H9 (cell line): ENCODE measurements around the gene CLDND1. TPM values are rescaled to one million over a fixed set of nuclear protein-coding genes. Genes with fewer than 3 reads are reported as not detected.

Source experiments
- DNase-seq: peaks from one replicate; pipeline ENCODE4 v3.0.0-alpha.2; 2017
- H2AFZ ChIP-seq: one replicate; pipeline ENCODE4 v1.6.1; 2013; ENCODE audit warnings: mild to moderate bottlenecking, low read length, control low read depth, moderate library complexity
- H2AK5ac ChIP-seq: 2 replicates; pipeline ENCODE4 v1.6.1; 2013; ENCODE audit warnings: low read length, control low read depth, mixed read lengths; ENCODE audit not compliant: insufficient read length
- H2BK120ac ChIP-seq: one replicate; pipeline ENCODE4 v1.6.1; 2013; ENCODE audit warnings: low read depth, mild to moderate bottlenecking, low read length, control low read depth, inconsistent platforms; ENCODE audit not compliant: poor library complexity, severe bottlenecking
- H2BK12ac ChIP-seq: 2 replicates; pipeline ENCODE4 v1.6.1; 2013; ENCODE audit warnings: low read length, control low read depth, mixed read lengths, low read depth; ENCODE audit not compliant: insufficient read length
- H2BK15ac ChIP-seq: 2 replicates; pipeline ENCODE4 v1.6.1; 2013; ENCODE audit warnings: low read depth, low read length, control low read depth
- H2BK20ac ChIP-seq: one replicate; pipeline ENCODE4 v1.6.1; 2013; ENCODE audit warnings: low read depth, mild to moderate bottlenecking, low read length, control low read depth, inconsistent platforms; ENCODE audit not compliant: poor library complexity, severe bottlenecking
- H2BK5ac ChIP-seq: 2 replicates; pipeline ENCODE4 v1.6.1; 2013; ENCODE audit warnings: low read length, control low read depth, mixed read lengths; ENCODE audit not compliant: insufficient read length
- H3K14ac ChIP-seq: 2 replicates; pipeline ENCODE4 v1.6.1; 2013; ENCODE audit warnings: low read length, control low read depth; ENCODE audit not compliant: insufficient read depth
- H3K18ac ChIP-seq: 2 replicates; pipeline ENCODE4 v1.6.1; 2013; ENCODE audit warnings: low read depth, mild to moderate bottlenecking, mixed read lengths, low read length, control low read depth; ENCODE audit not compliant: insufficient read length
- H3K23ac ChIP-seq: 2 replicates; pipeline ENCODE4 v1.6.1; 2013; ENCODE audit warnings: low read length, control low read depth, mixed read lengths, low read depth; ENCODE audit not compliant: insufficient read length
- H3K23me2 ChIP-seq: 2 replicates; pipeline ENCODE4 v1.6.1; 2013; ENCODE audit warnings: low read depth, mild to moderate bottlenecking, mixed read lengths, low read length, control low read depth; ENCODE audit not compliant: insufficient read length, poor library complexity, severe bottlenecking
- H3K27ac ChIP-seq: 2 replicates; pipeline ENCODE4 v1.5.1; 2013; ENCODE audit warnings: low read length, control low read depth, mixed read lengths, low read depth; ENCODE audit not compliant: insufficient read length
- H3K27me3 ChIP-seq: 2 replicates; pipeline ENCODE4 v1.6.1; 2013; ENCODE audit warnings: low read length, control low read depth, inconsistent platforms; ENCODE audit not compliant: insufficient read depth
- H3K4ac ChIP-seq: 2 replicates; pipeline ENCODE4 v1.6.1; 2013; ENCODE audit warnings: low read depth, mild to moderate bottlenecking, control low read depth, inconsistent platforms, low read length, moderate library complexity
- H3K4me1 ChIP-seq: 2 replicates; pipeline ENCODE4 v1.6.1; 2013; ENCODE audit warnings: low read length, control low read depth, inconsistent platforms; ENCODE audit not compliant: insufficient read depth
- H3K4me2 ChIP-seq: 2 replicates; pipeline ENCODE4 v1.6.1; 2013; ENCODE audit warnings: low read length, control low read depth, mixed read lengths; ENCODE audit not compliant: insufficient read length, insufficient read depth
- H3K56ac ChIP-seq: 2 replicates; pipeline ENCODE4 v1.6.1; 2013; ENCODE audit warnings: low read depth, mild to moderate bottlenecking, mixed read lengths, low read length, control low read depth; ENCODE audit not compliant: insufficient read length
- H3K79me1 ChIP-seq: 2 replicates; pipeline ENCODE4 v1.6.1; 2013; ENCODE audit warnings: low read depth, mild to moderate bottlenecking, moderate library complexity, low read length, control low read depth, inconsistent platforms; ENCODE audit not compliant: insufficient read depth, poor library complexity, severe bottlenecking
- H3K79me2 ChIP-seq: 2 replicates; pipeline ENCODE4 v1.6.1; 2013; ENCODE audit warnings: low read length, control low read depth, inconsistent platforms; ENCODE audit not compliant: insufficient read depth
- H3K9ac ChIP-seq: 2 replicates; pipeline ENCODE4 v1.6.1; 2013; ENCODE audit warnings: low read length, control low read depth, mixed read lengths; ENCODE audit not compliant: insufficient read length; ENCODE audit errors: extremely low read depth
- H3K9me3 ChIP-seq: one replicate; pipeline ENCODE4 v1.6.1; 2013; ENCODE audit warnings: low read depth, low read length, inconsistent platforms; ENCODE audit not compliant: control insufficient read depth
- H3T11ph ChIP-seq: one replicate; pipeline ENCODE4 v1.6.1; 2013; ENCODE audit warnings: mild to moderate bottlenecking, low read length, control low read depth, inconsistent platforms
- H4K20me1 ChIP-seq: one replicate; pipeline ENCODE4 v1.6.1; 2013; ENCODE audit not compliant: control insufficient read depth, insufficient read length, insufficient read depth
- H4K5ac ChIP-seq: 2 replicates; pipeline ENCODE4 v1.6.1; 2013; ENCODE audit warnings: low read depth, mild to moderate bottlenecking, mixed read lengths, low read length, control low read depth; ENCODE audit not compliant: insufficient read length
- H4K8ac ChIP-seq: replicated peaks from 2 replicates; pipeline ENCODE4 v1.6.1; 2013; ENCODE audit warnings: low read length, control low read depth, mixed read lengths, low read depth; ENCODE audit not compliant: insufficient read length
- H4K91ac ChIP-seq: 2 replicates; pipeline ENCODE4 v1.6.1; 2013; ENCODE audit warnings: low read depth, mild to moderate bottlenecking, moderate library complexity, mixed read lengths, low read length, control low read depth; ENCODE audit not compliant: insufficient read length
- H3K27ac Mint-ChIP-seq, 3 experiments: 2 replicates in 2 of 3; 3 replicates in 1 of 3; pipeline ENCODE4 v1.8.0; 2020 to 2021; ENCODE audit warnings: mixed read lengths in 3 of 3, mild to moderate bottlenecking in 1 of 3, moderate library complexity in 1 of 3
- H3K27me3 Mint-ChIP-seq: 2 replicates; pipeline ENCODE4 v1.8.0; 2021; ENCODE audit warnings: low read depth, mild to moderate bottlenecking, moderate library complexity, mixed read lengths
- H3K36me3 Mint-ChIP-seq, 3 experiments: 2 replicates in 2 of 3; 3 replicates in 1 of 3; pipeline ENCODE4 v1.8.0; 2020 to 2021; ENCODE audit warnings: low read depth in 3 of 3, mixed read lengths in 3 of 3; ENCODE audit not compliant: insufficient read depth in 1 of 3
- H3K4me1 Mint-ChIP-seq, 2 experiments: 2 replicates each; pipeline ENCODE4 v1.8.0; 2020; ENCODE audit warnings: mixed read lengths in 2 of 2
- H3K4me3 Mint-ChIP-seq, 2 experiments: 2 replicates in 1 of 2; 3 replicates in 1 of 2; pipeline ENCODE4 v1.8.0; 2020 to 2021; ENCODE audit warnings: mild to moderate bottlenecking in 2 of 2, mixed read lengths in 2 of 2, moderate library complexity in 1 of 2
- H3K9me3 Mint-ChIP-seq, 2 experiments: 2 replicates in 1 of 2; 3 replicates in 1 of 2; pipeline ENCODE4 v1.8.0; 2020; ENCODE audit warnings: mild to moderate bottlenecking in 2 of 2, mixed read lengths in 2 of 2, moderate library complexity in 1 of 2
- WGBS: extraction: QIAGEN DNeasy Blood & Tissue Kit; methylation state at CpG from one replicate; pipeline ENCODE4 v1.1.7; 2013; ENCODE audit warnings: missing lambda C conversion rate, low lambda C conversion rate, mixed read lengths; ENCODE audit not compliant: insufficient read length; ENCODE audit errors: extremely low coverage; 5-methylcytosine and 5-hydroxymethylcytosine counted together
- total RNA-seq: library from RNA; stranded (reverse); gene quantifications from 2 replicates; pipeline ENCODE4 v1.2.1, GENCODE V29; 2021
- TF ChIP-seq, protein P1 (sequence below): fragments of 200-600 bp; sonication (generic); conservative IDR thresholded peaks from 3 replicates; pipeline ENCODE4 v1.8.0; 2021; ENCODE audit warnings: antibody characterized with exemption, mild to moderate bottlenecking

CLDND1 gene
- total RNA-seq, 1 experiment from 2014 or later: 83.0 TPM

DNA sequence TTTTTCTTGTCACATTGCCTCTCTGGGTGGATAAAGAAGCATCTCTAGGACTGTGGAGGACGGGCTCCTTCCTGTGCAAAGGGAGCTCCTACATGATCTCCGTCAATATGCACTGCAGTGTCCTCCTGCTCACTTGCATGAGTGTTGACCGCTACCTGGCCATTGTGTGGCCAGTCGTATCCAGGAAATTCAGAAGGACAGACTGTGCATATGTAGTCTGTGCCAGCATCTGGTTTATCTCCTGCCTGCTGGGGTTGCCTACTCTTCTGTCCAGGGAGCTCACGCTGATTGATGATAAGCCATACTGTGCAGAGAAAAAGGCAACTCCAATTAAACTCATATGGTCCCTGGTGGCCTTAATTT lies 9.6 kb upstream of the CLDND1 start:
- Histone ChIP-seq H4K5ac (no peak overlapping the region), H2BK12ac (no peak overlapping the region), H4K20me1 (no peaks in the 10 kb centered on the region), H3K23ac (no peak overlapping the region), H2BK120ac (no peak overlapping the region), H3K9me3 (no peaks in the 10 kb centered on the region), H2AK5ac (no peak overlapping the region), H3K14ac (no peak overlapping the region), H3K27ac (no peak overlapping the region), H3K27me3 (no peaks in the 10 kb centered on the region), H3K9ac (no peak overlapping the region), H3T11ph (no peak overlapping the region), H3K4me1 (no peaks in the 10 kb centered on the region), H2AFZ (no peak overlapping the region), H3K23me2 (no peaks in the 10 kb centered on the region), H2BK15ac (no peak overlapping the region), H3K4ac (no peak overlapping the region), H2BK5ac (no peak overlapping the region), H4K91ac (no peak overlapping the region), H3K4me2 (no peak overlapping the region), H3K79me2 (no peaks in the 10 kb centered on the region), H3K79me1 (no peaks in the 10 kb centered on the region), H2BK20ac (no peak overlapping the region), H3K18ac (no peak overlapping the region), H4K8ac (no peak overlapping the region), H3K56ac (no peak overlapping the region)
- peaks cover 4 to 5% of the 10 kb centered on the region in 2 experiments; a peak in 3 of 4 replicates for H3K4me1 Mint-ChIP-seq
- no CpG with 5 or more reads among the region's 5 CpGs for WGBS
- no peaks in the 10 kb centered on the region for H3K9me3 Mint-ChIP-seq
- no peak overlapping the region for H3K27ac Mint-ChIP-seq
- no peaks in the 10 kb centered on the region for H3K36me3 Mint-ChIP-seq
- TF ChIP-seq, protein P1, sequence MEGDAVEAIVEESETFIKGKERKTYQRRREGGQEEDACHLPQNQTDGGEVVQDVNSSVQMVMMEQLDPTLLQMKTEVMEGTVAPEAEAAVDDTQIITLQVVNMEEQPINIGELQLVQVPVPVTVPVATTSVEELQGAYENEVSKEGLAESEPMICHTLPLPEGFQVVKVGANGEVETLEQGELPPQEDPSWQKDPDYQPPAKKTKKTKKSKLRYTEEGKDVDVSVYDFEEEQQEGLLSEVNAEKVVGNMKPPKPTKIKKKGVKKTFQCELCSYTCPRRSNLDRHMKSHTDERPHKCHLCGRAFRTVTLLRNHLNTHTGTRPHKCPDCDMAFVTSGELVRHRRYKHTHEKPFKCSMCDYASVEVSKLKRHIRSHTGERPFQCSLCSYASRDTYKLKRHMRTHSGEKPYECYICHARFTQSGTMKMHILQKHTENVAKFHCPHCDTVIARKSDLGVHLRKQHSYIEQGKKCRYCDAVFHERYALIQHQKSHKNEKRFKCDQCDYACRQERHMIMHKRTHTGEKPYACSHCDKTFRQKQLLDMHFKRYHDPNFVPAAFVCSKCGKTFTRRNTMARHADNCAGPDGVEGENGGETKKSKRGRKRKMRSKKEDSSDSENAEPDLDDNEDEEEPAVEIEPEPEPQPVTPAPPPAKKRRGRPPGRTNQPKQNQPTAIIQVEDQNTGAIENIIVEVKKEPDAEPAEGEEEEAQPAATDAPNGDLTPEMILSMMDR: no peak
- no peak for DNase-seq
- no peak overlapping the region for H3K4me3 Mint-ChIP-seq
- no peaks in the 10 kb centered on the region for H3K27me3 Mint-ChIP-seq
